ENCODE measurements around the gene NPR1. TPM values are rescaled to one million over a fixed set of nuclear protein-coding genes. Genes with fewer than 3 reads are reported as not detected.

NPR1 gene
- total RNA-seq, 1 donor = 3.9 TPM

GRCh38 chr1:153734396-153735089 is 56.1 kb downstream of the NPR1 start:
- H3K4me3 ChIP-seq (ENCODE audit: low read depth, low read length) = no peak overlapping the region
- DNase-seq (ENCODE audit: low read depth) = no peak
- TF ChIP-seq, protein P1, sequence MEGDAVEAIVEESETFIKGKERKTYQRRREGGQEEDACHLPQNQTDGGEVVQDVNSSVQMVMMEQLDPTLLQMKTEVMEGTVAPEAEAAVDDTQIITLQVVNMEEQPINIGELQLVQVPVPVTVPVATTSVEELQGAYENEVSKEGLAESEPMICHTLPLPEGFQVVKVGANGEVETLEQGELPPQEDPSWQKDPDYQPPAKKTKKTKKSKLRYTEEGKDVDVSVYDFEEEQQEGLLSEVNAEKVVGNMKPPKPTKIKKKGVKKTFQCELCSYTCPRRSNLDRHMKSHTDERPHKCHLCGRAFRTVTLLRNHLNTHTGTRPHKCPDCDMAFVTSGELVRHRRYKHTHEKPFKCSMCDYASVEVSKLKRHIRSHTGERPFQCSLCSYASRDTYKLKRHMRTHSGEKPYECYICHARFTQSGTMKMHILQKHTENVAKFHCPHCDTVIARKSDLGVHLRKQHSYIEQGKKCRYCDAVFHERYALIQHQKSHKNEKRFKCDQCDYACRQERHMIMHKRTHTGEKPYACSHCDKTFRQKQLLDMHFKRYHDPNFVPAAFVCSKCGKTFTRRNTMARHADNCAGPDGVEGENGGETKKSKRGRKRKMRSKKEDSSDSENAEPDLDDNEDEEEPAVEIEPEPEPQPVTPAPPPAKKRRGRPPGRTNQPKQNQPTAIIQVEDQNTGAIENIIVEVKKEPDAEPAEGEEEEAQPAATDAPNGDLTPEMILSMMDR (IDR thresholded peaks at IDR 0.05; ENCODE audit: insufficient read depth, low read depth, low read length) = no peak

DNA sequence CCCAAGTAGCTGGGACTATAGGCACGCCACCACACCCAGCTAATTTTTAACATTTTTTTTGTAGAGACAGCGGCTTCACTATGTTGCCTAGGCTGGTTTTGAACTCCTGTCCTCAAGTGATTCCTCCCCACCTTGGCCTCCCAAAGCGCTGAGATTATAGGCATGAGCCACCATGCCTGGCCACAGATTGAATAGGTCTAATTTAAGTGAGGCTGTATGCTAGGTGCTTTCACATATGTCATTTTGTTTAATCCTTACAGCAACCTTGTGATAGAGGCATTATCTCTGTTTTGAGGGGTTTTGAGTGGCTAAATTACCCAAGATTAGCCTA is 56.6 kb downstream of the NPR1 start:
- TF ChIP-seq, protein P1 (IDR thresholded peaks at IDR 0.05; ENCODE audit: insufficient read depth, low read depth, low read length) = no peak
- no peak for DNase-seq (ENCODE audit: low read depth)
- no peak overlapping the region for H3K4me3 ChIP-seq (ENCODE audit: low read depth, low read length)

DNA sequence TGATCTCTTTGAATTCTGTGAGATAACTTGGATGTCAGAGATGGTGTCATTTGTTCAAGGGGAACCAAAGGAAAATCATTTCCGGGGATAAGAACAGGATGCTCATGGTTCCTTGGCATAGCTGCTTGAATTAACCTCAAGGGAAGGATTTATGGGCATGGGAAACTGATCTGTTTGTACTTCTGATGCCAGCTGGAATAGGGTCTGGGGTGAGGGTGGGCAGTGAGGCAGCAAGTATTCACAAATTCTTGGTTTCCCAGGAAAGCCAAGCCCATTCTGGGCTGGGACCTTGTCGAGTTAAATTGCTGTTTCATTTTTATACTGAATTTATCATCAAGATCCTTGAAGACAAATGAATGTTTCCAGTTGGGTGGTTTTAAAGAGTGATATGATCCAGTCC is 63.5 kb downstream of the NPR1 start:
- H3K4me3 ChIP-seq (ENCODE audit: low read depth, low read length) = no peak overlapping the region
- no peak for DNase-seq (ENCODE audit: low read depth)
- TF ChIP-seq, protein P1 (IDR thresholded peaks at IDR 0.05; ENCODE audit: insufficient read depth, low read depth, low read length) = no peak

GRCh38 chr1:153742411-153743142 is 64.1 kb downstream of the NPR1 start:
- H3K4me3 ChIP-seq (ENCODE audit: low read depth, low read length) = no peak overlapping the region
- TF ChIP-seq, protein P1 (IDR thresholded peaks at IDR 0.05; ENCODE audit: insufficient read depth, low read depth, low read length) = no peak
- peak; percentile 50 for DNase-seq (ENCODE audit: low read depth)

Small RNA genes within 50 kb of the gene (small RNA-seq; reads per million reads assigned to genes)
- gene MIR8083 = not detected
- gene RF00019 = not detected
- gene RN7SL372P = not detected

Other genes starting within 250 kb of the NPR1 start
- gene S100A7, start 218.0 kb upstream of the NPR1 start, total RNA-seq = not detected in 2 replicates
- 1,018 and 1,040 TPM in 2 replicates for gene S100A6, start 142.7 kb upstream of the NPR1 start, total RNA-seq
- gene S100A5, start 137.8 kb upstream of the NPR1 start, total RNA-seq = 0.32 TPM in 1 of 2 replicates, not detected in the other
- 165 and 507 TPM in 2 replicates for gene S100A4, start 132.9 kb upstream of the NPR1 start, total RNA-seq
- gene S100A3, start 129.4 kb upstream of the NPR1 start, total RNA-seq = 18.0 and 20.3 TPM in 2 replicates
- gene S100A2, start 112.8 kb upstream of the NPR1 start, total RNA-seq = 0.97 and 2.2 TPM in 2 replicates
- gene S100A16, start 65.6 kb upstream of the NPR1 start, total RNA-seq = 159 and 206 TPM in 2 replicates
- gene S100A14, start 62.4 kb upstream of the NPR1 start, total RNA-seq = not detected in 2 replicates
- 160 and 178 TPM in 2 replicates for gene S100A13, start 51.2 kb upstream of the NPR1 start, total RNA-seq
- gene S100A1, start 50.3 kb upstream of the NPR1 start, total RNA-seq = not detected in 2 replicates
- 41.9 and 47.9 TPM in 2 replicates for gene CHTOP, start 44.6 kb upstream of the NPR1 start, total RNA-seq
- gene SNAPIN, start 20.0 kb upstream of the NPR1 start, total RNA-seq = 55.7 and 66.1 TPM in 2 replicates
- 149 and 213 TPM in 2 replicates for gene ILF2, start 7.7 kb upstream of the NPR1 start, total RNA-seq
- 37.0 and 51.4 TPM in 2 replicates for gene INTS3, start 49.4 kb downstream of the NPR1 start, total RNA-seq
- 6.9 and 14.8 TPM in 2 replicates for gene SLC27A3, start 96.7 kb downstream of the NPR1 start, total RNA-seq
- 6.8 and 8.6 TPM in 2 replicates for gene GATAD2B, start 244.3 kb downstream of the NPR1 start, total RNA-seq